ENCODE results near the gene TMEM19.
A peak's percentile ranks its signal among the peaks of the same experiment; 100 is the strongest.

TMEM19 gene

DNA sequence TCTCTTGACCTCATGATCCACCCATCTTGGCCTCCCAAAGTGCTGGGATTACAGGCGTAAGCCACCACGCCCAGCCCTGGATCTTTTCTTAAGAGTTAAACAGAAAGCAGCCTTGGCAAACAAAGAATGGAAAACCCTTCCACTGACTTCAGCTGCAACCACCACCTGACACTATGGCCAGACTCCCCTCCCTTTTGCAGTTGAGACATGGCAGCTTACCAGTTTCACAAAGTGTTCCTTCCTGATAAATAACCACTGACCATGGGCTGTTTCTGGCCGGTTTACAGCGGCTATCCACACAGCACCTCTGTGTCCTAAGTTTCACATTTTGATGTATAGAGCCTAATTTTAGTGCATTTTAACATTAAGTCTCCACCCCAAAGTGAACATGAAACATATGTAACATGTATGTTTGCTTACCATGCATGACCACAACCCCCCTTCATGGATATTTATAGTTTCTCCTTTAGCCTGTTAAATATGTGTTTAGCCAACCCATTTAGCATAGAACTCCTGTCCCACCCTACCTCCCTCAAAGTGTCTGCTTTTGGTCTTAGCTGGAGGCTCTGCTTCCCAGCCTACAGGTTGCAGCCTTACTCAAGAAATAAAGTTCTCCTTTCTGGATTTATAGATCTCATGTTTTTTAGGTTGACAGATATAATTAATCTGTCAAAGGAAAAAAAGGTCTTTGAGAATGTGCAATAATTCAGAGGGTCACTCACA lies 36.1 kb downstream of the TMEM19 start:
- no peak for DNase-seq

DNA sequence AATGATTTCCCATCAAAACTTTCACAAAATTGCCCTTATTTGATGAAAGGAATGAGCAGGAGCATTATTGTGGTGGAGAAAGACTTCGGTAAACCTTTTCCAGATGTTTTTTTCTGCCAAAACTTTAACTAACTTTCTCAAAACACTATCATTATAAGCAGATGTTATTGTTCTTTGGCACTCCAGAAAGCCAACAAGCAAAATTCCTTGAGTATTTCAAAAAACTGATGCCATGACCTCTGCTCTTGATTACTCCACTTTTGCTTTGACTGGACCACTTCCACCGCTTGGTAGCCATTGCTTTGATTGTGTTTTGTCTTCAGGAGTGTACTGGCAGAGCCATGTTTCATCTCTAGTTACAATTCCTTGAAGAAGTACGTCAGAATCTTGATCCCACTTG lies 39.1 kb downstream of the TMEM19 start:
- no peak for DNase-seq

DNA sequence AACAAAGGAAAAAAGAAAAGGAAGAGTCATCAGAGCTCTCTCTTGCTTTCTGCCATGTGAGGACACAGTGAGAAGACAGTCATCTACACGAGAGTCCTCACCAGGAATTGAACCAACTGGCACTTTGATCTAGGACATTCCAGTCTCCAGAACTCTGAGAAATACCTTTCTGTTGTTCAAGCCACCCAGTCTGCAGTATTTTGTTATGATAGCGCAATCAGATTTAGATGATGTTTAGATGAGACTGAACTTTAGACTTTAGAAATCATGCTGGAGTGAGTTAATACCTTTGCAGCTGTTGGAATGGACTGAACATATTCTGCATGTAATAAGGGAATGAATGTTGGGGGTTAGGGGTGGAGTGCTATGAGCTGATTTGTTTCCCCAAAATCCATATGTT lies 40.7 kb downstream of the TMEM19 start:
- DNase-seq, result no peak

DNA sequence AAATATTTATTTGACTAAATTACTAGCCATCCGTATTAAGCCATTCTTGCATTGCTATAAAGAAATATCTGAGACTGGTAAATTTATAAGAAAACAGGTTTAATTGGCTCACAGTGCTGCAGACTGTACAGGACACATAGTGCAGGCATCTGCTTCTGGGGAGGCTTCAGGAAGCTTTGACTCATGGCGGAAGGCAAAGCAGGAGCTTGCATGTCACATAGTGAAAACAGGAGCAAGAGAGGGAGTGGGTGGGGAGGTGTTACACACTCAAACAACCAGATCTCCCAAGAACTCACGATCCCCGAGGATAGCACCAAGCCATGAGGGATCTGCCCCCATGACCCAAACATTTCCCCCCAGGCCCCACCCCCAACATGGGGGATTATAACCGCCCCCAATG lies 42.1 kb downstream of the TMEM19 start:
- DNase-seq, result peak; percentile 13

DNA sequence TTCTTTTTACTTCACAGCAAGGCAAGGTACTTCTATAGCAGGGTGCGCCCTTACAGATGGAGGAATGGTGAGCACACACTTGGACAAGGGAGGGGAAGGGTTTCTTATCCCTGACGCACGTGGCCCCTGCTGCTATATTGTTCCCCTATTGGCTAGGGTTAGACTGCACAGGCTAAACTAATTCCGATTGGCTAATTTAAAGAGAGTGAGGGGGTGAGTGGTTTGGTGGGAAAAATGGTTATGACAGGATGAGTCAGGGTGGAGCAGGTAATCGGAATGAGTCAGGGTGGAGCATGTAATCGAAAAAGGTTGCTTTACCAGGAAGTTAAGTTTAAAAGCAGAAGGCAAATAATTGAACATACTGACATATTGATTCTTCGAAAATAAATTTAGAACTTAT lies 45.1 kb downstream of the TMEM19 start:
- no peak for DNase-seq

DNA sequence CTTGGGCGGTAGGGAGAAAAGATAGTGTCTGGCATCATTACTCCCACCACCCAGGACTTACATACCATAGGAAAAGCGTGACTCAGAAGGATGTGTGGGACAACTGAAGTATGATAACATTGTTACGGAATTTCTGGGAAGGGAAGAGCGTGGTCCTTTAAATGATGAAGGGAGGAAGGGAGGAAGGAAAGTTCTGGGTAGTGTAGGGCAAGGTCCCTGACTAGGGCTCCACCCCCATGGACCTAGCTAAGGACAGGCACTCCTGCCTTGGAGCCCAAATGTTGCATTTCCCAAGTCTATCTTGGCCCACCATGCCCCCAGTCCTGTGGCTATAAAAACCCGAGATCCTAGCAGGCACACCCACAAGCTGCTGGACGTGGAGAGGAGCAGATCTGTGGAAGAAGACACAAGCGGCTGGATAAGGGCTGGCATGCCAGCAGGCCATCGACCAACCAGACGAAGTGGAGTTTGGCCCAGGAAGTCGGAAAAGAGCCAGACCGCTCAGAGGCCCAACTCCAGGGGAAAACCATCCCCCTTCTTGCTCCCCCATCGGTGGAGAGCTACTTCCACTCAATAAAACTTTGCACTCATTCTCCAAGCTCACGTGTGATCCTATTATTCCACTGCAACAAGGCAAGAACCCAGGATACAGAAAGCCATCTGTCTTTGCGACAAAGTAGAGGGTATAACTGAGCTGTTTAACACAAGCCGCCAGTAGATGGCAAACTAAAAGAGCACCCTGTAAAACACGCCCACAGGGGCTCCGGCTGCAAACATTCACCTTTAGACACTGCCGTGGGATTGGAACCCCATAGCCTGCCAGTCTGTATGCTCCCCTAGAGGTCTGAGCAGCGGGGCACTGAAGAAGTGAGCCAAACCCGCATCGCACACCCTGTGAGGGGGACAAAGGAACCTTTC lies 45.8 kb downstream of the TMEM19 start:
- no peak for DNase-seq

DNA sequence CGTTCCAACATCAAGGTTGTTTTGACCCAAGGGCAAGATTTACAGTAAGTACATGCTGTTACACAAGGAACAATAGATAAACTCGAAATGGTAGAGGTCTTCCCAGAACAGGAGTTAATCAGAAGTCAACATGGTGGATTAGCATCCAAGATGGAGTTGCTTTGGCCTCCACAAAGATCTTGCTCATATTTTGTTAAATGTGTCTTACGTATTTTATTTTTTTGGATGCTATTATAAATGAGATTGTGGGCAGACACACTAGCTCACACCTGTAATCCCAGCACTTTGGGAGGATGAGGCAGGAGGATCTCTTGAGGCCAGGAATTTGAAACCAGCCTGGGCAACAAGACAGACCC lies 46.5 kb downstream of the TMEM19 start:
- DNase-seq, result no peak

DNA sequence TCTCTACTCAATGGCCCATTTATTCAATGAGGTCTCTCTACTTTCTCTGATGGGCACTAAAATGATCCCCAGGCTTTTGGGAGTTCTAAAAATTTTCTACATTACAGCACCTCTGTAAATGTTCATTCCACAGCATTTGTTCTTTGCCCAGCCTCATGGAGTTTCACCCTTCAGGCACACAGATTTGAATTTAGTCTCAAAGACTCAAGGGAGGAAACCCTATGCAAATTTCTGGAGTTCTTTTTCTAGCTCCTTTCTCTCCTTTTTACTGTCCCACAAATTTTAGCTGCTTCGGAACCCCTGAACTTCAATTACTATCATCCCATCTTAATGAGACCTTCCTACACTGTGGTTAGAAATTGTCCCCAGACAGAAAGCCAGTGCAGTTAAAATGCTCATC lies 51.3 kb downstream of the TMEM19 start:
- no peak for DNase-seq

DNA sequence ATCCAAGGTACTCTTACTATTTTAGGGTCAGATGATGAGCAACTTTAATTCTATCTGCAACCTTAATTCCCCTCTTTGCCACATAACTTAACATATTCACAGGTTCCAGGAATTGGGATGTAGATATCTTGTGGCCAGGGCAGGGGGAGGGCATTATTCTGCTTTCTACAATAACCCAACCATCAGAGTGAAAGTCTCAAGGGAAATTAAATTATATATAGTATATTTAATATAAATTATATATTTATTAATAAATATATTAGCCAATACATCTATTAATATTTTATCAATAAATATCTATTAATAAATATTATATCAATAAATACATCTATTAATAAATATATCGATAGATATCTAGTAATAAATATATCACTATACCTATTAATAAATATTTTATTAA lies 57.1 kb downstream of the TMEM19 start:
- no peak for DNase-seq

DNA sequence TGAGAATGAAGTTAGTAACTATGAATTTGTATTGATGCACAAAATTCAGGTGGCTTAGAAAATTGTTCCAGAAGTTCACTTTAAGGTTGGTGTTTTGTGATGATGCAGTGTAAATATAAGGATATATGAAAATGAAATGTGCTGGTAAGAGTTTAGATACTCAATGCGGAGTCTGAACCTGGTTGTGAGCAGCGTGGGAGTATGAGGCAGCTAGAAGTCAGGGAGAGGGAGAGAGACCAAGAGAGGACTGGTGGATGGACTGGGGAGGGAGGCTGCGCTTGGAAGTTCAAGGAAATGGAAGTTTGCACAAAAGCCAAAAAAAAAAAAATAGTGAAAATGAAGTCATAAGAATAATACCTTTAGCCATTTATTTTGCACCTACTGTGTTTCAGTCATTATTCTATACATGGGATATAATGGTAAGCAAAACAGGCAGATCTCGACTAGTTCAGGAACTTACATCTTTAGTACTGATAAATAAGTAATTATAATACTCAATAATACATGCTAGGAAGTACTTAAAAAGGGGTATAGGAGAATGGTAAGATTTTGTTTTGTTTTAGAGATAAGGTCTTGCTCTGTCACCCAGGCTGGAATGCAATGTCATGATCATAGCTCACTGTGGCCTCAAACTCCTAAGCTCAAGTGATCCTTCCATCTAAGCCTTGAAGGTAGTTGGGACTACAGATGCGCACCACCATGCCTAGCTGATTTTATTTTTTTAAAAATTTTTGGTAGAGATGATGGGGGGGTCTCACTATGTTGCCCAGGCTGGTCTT lies 58.8 kb downstream of the TMEM19 start:
- no peak for DNase-seq

DNA sequence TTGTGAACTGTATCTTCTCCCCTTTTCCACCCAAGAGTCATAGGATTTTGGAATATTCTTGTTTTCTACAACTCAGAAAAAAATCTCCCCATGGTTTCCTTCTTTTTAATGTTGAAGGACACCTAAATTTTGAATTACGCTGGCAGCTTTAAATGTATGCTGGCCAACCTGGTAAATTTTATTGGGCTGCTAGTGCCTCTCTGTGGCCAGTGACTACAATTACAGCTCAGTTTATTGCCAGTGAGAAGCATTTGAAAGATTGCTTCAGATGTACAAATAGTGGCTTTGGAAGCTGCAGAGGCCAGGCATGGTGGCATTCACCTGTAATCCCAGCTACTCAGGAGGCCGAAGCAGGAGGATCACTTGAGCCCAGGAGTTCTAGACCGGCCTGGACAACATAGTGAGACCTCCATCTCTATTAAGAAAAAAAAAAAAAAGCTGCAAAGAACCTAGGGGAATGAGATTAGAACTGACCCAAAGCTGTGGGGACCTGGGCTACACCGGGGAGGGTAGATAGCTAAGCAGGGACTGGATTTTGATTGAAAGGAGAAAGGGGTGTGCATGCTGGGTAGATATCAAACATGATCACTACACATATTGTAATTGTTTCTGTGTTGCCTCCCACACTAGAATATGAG lies 61.2 kb downstream of the TMEM19 start:
- DNase-seq, result peak; percentile 47

DNA sequence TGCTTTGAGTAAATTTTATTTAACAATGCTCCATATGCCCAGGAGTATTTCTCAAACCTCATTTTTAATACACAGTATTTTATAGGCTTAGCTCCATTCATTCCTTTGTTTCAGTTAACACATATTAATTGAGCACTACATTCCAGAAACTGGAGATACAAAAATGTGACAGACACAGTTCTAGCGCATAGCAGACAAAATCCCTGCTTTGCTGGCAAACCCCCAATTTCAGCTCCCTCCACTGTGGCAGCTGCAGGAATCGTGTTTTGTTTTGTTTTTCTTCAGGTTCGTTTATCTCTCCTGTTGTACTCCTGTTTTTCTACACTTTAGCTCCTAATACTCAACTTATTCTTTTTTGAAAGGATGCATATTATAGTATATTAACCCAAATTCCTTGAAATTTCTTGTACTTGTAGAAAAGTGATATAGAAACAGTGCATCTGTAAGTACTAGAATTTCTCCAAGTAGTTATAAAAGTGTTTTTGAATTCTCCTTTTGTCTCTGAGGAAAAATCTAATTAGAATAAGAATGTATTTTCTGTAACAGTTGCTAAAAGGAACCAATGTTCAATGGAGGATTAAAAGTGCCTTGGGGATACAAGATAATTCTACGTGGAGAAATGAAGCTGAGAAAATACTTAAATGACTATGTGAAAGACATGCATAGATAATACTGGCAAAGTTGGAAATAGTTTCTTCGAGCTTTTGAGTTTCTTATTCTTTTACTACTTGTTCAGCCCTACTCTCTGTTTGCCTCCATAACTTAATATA lies 62.4 kb downstream of the TMEM19 start:
- DNase-seq, result no peak

DNA sequence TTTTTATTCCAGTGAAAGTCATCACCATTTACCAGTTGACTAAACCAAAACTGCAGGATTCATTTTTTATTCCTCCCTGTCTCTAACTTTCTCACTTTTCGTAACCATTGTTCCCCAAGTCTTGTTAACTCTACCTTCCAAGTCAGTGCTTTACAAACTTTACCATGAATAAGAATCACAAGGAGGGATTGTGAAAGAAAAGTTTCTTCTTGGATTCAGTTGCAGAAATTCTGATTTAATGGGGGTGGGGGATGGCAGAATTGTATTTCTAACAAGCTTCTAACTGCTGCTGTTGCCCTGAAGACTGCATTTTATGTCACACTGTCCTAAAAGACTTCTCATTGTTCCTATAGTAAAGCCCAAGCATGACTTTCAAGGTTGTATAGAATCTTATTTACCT lies 63.8 kb downstream of the TMEM19 start:
- DNase-seq, result no peak

DNA sequence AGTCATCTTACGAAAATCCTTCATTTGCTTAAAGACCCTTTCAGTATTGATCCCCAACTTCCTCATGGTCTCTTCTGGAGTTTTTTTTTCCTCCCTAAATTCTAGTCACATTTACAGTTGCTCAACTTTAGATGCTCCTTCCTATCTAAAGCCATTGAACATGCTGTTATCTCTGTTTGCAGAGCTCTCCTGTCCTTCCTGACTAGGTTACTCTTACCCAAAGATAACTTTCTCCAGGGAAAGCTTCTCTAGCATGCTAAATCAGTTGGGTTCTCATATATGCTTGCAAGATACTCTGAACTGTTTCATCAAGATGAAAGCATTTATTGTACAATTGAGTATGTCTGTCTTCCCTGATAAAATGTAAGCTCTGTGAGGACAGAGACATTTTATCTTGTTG lies 67.0 kb downstream of the TMEM19 start:
- no peak for DNase-seq

Measured in activated CD4-positive, alpha-beta T cell treated with anti-CD3 and anti-CD28 coated beads for 48 hours (primary cell).